ENCODE data around the gene AIG1.
"Not testable (repeated sequence)": the region's sequence is repeated elsewhere in the genome, so short reads cannot be mapped to it uniquely, and the experiment has no call there.

The AIG1 gene

DNA sequence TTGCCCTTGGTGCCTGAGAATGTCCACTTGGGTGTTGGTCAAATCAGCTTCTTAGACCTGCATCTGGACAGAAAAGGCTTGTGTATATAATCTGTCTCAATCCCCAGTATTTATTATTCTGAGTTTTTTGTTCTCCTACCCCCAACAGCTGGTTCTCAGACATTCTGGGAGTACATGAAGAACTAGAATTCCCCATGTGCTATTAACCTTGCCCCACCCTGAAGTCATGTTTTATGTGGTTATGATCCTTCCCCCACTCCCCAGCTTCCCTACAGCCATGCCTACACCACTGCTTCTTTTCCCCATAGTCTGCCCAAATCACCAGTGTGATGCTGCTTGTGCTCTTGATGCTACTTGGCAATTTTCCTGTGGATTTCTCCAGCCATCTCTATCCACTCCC lies 232.8 kb downstream of the AIG1 start:
- H3K27me3 ChIP-seq (ENCODE audit: control insufficient read depth, insufficient read depth, low read length), result no peaks in the 10 kb centered on the region
- H3K27ac ChIP-seq (ENCODE audit: low read depth, low read length), result no peak overlapping the region
- H3K4me3 ChIP-seq (ENCODE audit: low read length), result no peak overlapping the region
- no peaks in the 10 kb centered on the region for H3K4me1 ChIP-seq (ENCODE audit: control insufficient read depth, insufficient read depth, low read length)
- no peaks in the 10 kb centered on the region for H3K36me3 ChIP-seq (ENCODE audit: control insufficient read depth, insufficient read depth, low read length)
- no peak overlapping the region for H3K9ac ChIP-seq (ENCODE audit: low read length)

DNA sequence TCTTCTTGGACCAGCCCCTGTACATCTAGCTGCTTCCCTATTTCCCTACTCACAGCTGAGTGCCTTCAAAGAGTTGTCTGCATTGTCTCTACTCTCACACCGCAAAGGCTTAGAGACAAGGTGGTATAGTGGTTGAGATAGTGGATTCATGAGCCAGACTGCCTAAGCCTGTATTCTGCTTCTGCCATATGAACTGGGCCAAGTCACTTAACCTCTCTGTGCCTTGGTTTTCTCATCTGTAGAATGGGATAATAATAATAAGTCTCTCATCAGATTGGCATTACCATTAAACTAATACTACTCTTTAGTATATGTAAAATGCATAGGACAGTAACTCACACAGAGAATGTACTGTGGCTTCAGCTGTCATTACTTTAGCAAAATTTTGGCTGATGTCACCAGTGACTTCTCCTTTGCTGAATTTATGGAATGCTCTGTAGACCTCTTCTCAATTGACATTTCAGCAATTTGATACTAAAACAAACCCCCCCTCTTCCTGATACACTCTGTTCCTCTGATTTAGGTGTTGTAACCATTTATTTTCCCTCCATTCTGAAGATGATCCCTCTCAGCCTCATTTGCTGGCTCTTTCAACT lies 233.7 kb downstream of the AIG1 start:
- Histone ChIP-seq H3K27me3 (ENCODE audit: control insufficient read depth, insufficient read depth, low read length) (no peaks in the 10 kb centered on the region), H3K4me3 (ENCODE audit: low read length) (no peak overlapping the region), H3K36me3 (ENCODE audit: control insufficient read depth, insufficient read depth, low read length) (no peaks in the 10 kb centered on the region), H3K27ac (ENCODE audit: low read depth, low read length) (no peak overlapping the region), H3K9ac (ENCODE audit: low read length) (no peak overlapping the region), H3K4me1 (ENCODE audit: control insufficient read depth, insufficient read depth, low read length) (no peaks in the 10 kb centered on the region)

DNA sequence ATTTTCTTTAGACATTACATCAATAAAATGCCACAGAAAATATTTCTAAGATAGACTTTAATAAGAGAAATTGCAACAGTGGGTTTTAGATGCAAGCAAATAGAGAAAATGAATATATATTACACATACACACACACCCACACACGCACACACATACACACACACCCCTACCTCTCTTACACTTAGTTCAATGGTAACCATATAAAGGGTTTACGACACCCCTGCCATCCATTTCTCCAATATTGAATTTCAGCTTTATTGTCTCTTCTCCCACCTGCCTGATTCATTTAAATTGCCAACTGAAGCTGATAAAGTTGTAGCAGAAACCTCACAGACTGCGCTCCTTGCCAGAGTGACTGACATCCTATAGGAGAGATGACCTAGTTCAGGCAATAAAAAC lies 235.2 kb downstream of the AIG1 start:
- H3K4me1 ChIP-seq (ENCODE audit: control insufficient read depth, insufficient read depth, low read length), result no peaks in the 10 kb centered on the region
- H3K4me3 ChIP-seq (ENCODE audit: low read length), result no peak overlapping the region
- H3K36me3 ChIP-seq (ENCODE audit: control insufficient read depth, insufficient read depth, low read length), result no peaks in the 10 kb centered on the region
- H3K27me3 ChIP-seq (ENCODE audit: control insufficient read depth, insufficient read depth, low read length), result no peaks in the 10 kb centered on the region
- no peak overlapping the region for H3K27ac ChIP-seq (ENCODE audit: low read depth, low read length)
- H3K9ac ChIP-seq (ENCODE audit: low read length), result no peak overlapping the region

DNA sequence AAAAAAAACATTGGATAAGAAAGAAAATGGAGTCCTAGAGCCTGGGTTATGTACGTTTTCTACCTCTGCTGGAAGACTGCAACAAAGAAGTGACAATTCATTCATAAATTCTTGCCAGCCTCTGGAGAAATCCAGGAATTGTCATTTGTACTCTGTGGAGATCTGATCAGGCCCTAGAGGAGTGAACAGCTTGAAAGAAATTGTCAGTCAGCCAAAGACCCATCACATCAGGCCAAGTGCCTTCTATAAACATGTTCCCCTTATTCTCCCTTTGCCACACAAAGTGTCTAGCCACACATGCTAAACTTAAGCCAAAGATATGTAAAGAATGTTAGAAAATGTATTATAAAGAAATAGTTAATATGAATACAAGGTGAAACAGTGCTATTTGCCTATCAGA lies 237.4 kb downstream of the AIG1 start:
- H3K27me3 ChIP-seq (ENCODE audit: control insufficient read depth, insufficient read depth, low read length), result no peaks in the 10 kb centered on the region
- H3K36me3 ChIP-seq (ENCODE audit: control insufficient read depth, insufficient read depth, low read length), result no peaks in the 10 kb centered on the region
- H3K4me3 ChIP-seq (ENCODE audit: low read length), result no peak overlapping the region
- H3K4me1 ChIP-seq (ENCODE audit: control insufficient read depth, insufficient read depth, low read length), result no peaks in the 10 kb centered on the region
- H3K9ac ChIP-seq (ENCODE audit: low read length), result no peak overlapping the region
- no peak overlapping the region for H3K27ac ChIP-seq (ENCODE audit: low read depth, low read length)

DNA sequence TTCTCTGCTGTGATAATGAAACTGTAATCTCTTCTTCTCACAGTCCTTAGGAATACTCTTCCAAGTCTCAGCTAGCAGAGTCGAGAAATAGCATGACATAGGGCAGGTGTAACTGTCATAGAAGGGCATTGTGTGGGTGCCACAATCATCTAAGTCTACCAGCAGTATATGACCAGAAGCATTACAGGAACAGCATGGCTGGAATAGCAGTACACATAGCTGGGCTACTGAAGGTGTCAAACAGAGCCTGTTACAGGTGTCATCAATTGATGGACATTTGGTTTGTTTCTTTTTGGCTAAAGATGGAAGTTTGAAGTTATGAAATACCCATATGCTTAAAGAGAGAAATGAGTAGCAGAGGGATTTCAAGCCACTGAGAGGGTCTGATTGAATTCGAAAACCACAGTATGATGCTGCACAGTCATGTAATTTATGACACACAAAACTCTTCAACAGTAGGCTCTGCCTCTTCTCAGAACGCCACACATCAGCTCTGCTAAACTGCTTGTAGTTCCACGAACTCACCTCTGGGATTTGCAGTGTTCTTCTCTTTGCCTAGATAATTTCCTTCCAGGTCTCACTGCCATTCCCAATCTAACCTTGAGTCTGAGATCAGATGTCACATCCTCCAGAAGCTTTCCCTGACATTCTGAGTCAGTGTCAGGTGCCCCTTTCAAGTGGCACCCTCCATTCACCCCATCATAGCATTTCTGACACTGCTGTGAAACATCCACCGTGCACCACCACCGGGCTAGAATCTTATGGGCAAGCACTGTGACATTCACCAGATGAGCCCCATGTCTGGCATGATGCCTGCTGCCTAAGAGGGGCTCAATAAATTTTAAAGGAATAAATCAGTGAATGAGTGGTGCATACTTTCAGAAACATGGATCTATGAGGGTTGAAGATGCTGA lies 238.8 kb downstream of the AIG1 start:
- Histone ChIP-seq H3K27me3 (ENCODE audit: control insufficient read depth, insufficient read depth, low read length) (no peaks in the 10 kb centered on the region), H3K4me3 (ENCODE audit: low read length) (no peak overlapping the region), H3K27ac (ENCODE audit: low read depth, low read length) (no peak overlapping the region), H3K4me1 (ENCODE audit: control insufficient read depth, insufficient read depth, low read length) (no peaks in the 10 kb centered on the region), H3K9ac (ENCODE audit: low read length) (no peak overlapping the region), H3K36me3 (ENCODE audit: control insufficient read depth, insufficient read depth, low read length) (no peaks in the 10 kb centered on the region)

DNA sequence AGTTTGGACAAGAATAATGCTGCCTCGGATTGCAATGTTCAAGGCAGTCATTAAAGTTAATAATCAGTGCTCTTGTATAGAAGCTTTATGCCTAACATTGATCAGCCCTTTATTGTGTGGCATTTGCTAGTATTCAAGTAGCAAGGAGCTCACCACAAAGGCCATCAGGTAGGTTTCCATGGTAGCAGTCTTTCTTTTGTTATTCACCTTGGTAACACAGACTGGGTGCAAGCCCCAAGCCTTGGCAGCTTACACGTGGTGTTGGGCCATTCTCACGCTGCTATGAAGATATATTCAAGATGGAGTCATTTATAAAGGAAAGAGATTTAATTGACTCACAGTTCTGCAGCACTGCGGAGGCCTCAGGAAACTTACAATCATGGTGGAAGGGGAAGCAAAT lies 240.5 kb downstream of the AIG1 start:
- no peak overlapping the region for H3K9ac ChIP-seq (ENCODE audit: low read length)
- no peaks in the 10 kb centered on the region for H3K27me3 ChIP-seq (ENCODE audit: control insufficient read depth, insufficient read depth, low read length)
- H3K36me3 ChIP-seq (ENCODE audit: control insufficient read depth, insufficient read depth, low read length), result no peaks in the 10 kb centered on the region
- H3K4me1 ChIP-seq (ENCODE audit: control insufficient read depth, insufficient read depth, low read length), result no peaks in the 10 kb centered on the region
- H3K27ac ChIP-seq (ENCODE audit: low read depth, low read length), result no peak overlapping the region
- H3K4me3 ChIP-seq (ENCODE audit: low read length), result no peak overlapping the region

DNA sequence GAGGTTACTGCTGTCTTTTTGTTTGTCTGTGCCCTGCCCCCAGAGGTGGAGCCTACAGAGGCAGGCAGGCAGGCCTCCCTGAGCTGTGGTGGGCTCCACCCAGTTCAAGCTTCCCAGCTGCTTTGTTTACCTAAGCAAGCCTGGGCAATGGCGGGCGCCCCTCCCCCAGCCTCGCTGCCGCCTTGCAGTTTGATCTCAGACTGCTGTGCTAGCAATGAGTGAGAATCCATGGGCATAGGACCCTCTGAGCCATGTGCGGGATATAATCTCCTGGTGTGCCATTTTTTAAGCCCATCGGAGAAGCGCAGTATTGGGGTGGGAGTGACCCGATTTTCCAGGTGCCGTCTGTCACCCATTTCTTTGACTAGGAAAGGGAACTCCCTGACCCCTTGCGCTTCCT lies 247.1 kb downstream of the AIG1 start:
- not testable (repeated sequence) for H3K9ac ChIP-seq (ENCODE audit: low read length); H3K4me3 ChIP-seq (ENCODE audit: low read length); H3K36me3 ChIP-seq (ENCODE audit: control insufficient read depth, insufficient read depth, low read length); H3K4me1 ChIP-seq (ENCODE audit: control insufficient read depth, insufficient read depth, low read length); H3K27me3 ChIP-seq (ENCODE audit: control insufficient read depth, insufficient read depth, low read length); H3K27ac ChIP-seq (ENCODE audit: low read depth, low read length)

DNA sequence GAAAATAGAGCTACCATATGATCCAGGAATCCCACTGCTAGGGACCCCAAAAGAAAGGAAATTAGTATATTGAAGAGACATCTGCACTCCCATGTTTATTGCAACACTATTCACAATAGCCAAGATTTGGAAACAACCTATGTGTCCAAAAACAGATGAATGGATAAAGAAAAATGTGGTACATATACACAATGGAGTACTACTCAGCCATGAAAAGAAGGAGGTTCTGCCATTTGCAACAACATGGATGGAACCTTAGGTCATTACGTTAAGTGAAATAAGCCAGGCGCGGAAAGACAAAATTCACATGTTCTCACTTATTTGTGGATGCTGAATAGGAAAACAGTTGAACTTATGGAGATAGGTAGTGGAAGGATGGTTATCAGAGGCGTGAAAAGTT lies 252.5 kb downstream of the AIG1 start:
- no peak overlapping the region for H3K4me3 ChIP-seq (ENCODE audit: low read length)
- no peaks in the 10 kb centered on the region for H3K4me1 ChIP-seq (ENCODE audit: control insufficient read depth, insufficient read depth, low read length)

DNA sequence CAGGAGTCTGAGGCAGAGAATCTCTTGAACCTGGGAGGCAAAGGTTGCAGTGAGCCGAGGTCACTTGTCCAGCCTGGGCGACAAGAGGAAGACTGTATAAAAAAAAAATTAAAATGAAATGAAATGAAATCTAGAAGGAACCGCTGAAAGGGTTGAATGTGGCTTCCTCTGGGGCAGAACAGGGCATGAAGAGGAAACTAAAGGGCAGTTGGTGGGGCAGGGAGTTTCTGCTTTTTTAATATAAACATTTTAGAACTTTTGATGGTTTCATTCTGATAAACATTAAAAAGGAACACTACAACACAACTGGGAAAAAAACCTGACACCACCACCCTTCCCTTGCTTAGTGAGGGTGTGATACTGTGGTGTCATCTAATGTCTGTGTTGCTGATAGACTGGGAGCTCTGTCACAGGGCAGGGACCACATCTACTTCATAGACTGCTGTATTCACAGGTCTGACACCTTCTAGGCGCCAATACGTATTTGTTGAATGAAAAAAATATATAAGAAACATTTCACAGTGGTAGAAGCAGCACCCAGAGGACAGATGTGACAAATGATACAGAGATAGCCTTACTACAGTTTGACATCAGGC lies 260.9 kb downstream of the AIG1 start:
- H3K36me3 ChIP-seq (ENCODE audit: control insufficient read depth, insufficient read depth, low read length), result no peaks in the 10 kb centered on the region
- H3K9ac ChIP-seq (ENCODE audit: low read length), result no peak overlapping the region
- H3K27me3 ChIP-seq (ENCODE audit: control insufficient read depth, insufficient read depth, low read length), result no peaks in the 10 kb centered on the region
- no peak overlapping the region for H3K4me3 ChIP-seq (ENCODE audit: low read length)
- no peak overlapping the region for H3K27ac ChIP-seq (ENCODE audit: low read depth, low read length)
- H3K4me1 ChIP-seq (ENCODE audit: control insufficient read depth, insufficient read depth, low read length), result no peaks in the 10 kb centered on the region

More for the DNA sequence above, 252.5 kb downstream of the AIG1 start:
- Histone ChIP-seq H3K27ac (ENCODE audit: low read depth, low read length) (no peak overlapping the region), H3K27me3 (ENCODE audit: control insufficient read depth, insufficient read depth, low read length) (no peaks in the 10 kb centered on the region), H3K36me3 (ENCODE audit: control insufficient read depth, insufficient read depth, low read length) (no peaks in the 10 kb centered on the region), H3K9ac (ENCODE audit: low read length) (no peak overlapping the region)

DNA sequence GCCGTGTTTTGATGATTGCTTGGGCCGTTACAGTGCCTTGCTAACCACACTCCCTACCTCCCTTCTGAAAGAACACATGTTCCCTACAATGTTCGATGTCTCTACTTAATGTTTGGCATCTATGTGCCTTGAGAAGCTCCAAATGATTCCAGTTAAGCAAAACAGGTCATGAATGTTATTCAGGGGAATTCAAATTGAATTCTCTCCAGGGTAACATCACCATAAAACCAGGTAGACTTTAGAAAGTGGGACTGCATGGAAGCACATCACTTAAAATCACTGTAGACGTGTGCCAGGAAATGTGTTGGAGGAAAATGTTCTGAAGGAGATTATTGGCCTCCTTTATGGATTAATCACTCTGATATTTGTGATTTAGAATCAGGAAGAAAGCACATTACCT lies 261.7 kb downstream of the AIG1 start:
- Histone ChIP-seq H3K4me1 (ENCODE audit: control insufficient read depth, insufficient read depth, low read length) (no peaks in the 10 kb centered on the region), H3K27ac (ENCODE audit: low read depth, low read length) (no peak overlapping the region)

DNA sequence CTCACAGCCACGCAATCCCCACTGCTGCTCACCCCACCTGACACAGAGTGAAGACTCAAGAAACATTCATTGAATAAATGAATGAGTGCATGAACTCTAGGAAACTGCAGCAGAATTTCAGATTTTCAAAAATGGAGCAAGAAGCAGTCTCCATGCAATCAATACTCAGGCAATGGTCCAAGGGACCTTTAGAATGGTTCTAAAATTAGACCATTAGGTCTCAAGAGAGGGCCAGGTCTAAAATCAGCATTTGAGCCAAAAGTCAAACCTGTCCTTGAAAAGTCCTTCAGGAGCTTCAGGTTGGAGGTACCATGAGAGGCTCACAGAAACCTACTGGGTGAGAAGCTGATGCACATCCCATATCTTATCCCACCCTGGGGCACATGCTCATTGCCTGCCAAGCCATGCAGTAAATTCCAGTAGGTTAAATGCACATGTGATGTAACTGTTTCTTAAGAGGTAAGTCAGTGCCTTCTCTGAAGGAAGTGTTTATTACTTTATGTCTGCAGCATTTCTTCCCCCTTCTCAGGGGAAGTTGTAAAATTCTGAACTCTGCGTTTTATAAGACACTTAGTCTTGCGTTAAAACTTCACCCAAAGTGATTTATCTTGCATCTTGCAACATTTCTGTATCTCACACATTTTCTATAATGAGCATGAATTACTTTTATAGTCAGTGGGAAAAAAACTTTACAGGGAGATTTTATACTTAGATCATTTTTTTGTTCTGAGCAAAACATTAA lies 263.2 kb downstream of the AIG1 start:
- no peak overlapping the region for H3K27ac ChIP-seq (ENCODE audit: low read depth, low read length)
- H3K9ac ChIP-seq (ENCODE audit: low read length), result no peak overlapping the region
- no peaks in the 10 kb centered on the region for H3K4me1 ChIP-seq (ENCODE audit: control insufficient read depth, insufficient read depth, low read length)
- H3K36me3 ChIP-seq (ENCODE audit: control insufficient read depth, insufficient read depth, low read length), result no peaks in the 10 kb centered on the region
- no peaks in the 10 kb centered on the region for H3K27me3 ChIP-seq (ENCODE audit: control insufficient read depth, insufficient read depth, low read length)
- H3K4me3 ChIP-seq (ENCODE audit: low read length), result no peak overlapping the region

More for the DNA sequence above, 261.7 kb downstream of the AIG1 start:
- no peaks in the 10 kb centered on the region for H3K36me3 ChIP-seq (ENCODE audit: control insufficient read depth, insufficient read depth, low read length)
- no peak overlapping the region for H3K9ac ChIP-seq (ENCODE audit: low read length)
- no peaks in the 10 kb centered on the region for H3K27me3 ChIP-seq (ENCODE audit: control insufficient read depth, insufficient read depth, low read length)
- no peak overlapping the region for H3K4me3 ChIP-seq (ENCODE audit: low read length)

DNA sequence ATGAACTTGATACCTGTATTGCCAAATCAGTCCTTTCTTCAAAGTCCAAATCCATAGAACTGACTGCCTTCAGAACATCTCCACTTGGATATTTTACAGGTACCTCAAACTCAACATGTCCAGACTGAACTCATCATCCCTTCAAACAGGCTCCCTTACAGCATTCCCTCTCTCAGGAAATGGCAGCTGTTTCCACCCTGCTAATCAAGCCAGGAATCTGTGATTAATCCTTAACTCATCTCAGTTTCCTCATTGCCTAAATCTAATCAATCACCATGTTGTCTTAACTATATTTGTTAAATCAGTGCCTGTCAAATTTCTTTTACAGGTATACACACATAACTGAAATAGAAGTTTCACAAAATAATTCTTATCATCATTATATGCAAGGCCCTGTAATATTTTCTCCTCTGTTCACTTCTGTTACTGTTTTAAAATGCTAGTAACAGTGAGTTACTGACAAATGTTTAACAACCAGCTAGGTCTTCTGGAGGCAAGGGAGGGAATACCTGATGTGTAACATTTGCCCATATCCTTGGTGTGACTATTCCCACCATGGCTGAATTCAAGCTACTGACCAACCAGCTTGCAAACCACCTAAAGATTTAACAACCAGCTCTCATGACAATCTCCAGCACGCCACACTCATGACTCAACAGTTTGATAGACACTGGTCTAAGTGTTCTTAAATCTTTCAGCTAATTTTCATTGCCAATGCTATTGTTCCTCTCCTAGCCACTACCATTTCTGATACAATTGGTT lies 264.9 kb downstream of the AIG1 start:
- H3K4me3 ChIP-seq (ENCODE audit: low read length), result no peak overlapping the region

More for the DNA sequence above, 264.9 kb downstream of the AIG1 start:
- no peaks in the 10 kb centered on the region for H3K36me3 ChIP-seq (ENCODE audit: control insufficient read depth, insufficient read depth, low read length)
- no peak overlapping the region for H3K9ac ChIP-seq (ENCODE audit: low read length)
- no peaks in the 10 kb centered on the region for H3K27me3 ChIP-seq (ENCODE audit: control insufficient read depth, insufficient read depth, low read length)
- no peak overlapping the region for H3K27ac ChIP-seq (ENCODE audit: low read depth, low read length)
- no peaks in the 10 kb centered on the region for H3K4me1 ChIP-seq (ENCODE audit: control insufficient read depth, insufficient read depth, low read length)
